Measurements from ENCODE around the gene PRR16. TPM values are rescaled to one million over a fixed set of nuclear protein-coding genes. Genes with fewer than 3 reads are reported as not detected.
"Not testable (repeated sequence)": the region's sequence is repeated elsewhere in the genome, so short reads cannot be mapped to it uniquely, and the experiment has no call there.

Gene PRR16
- polyA plus RNA-seq: 1 to 10 TPM in 3 of 4 donors, not detected in 1; 2.4 to 3.0 (median 2.7) TPM
- long read RNA-seq, donor 1: 0 reads
- long read RNA-seq, donor 2: 0 reads
- long read RNA-seq, donor 3: 0 reads
- long read RNA-seq, donor 4: 0 reads
- long read RNA-seq, donor 5: 0 reads
- long read RNA-seq, donor 6: 0 reads
- long read RNA-seq, donor 7, partial matches to known transcripts: 17 of 17 reads
- long read RNA-seq, donor 7, other reads (novel, unspliced or antisense): 0 of 17 reads
- long read RNA-seq, donor 8: 0 reads
- long read RNA-seq, donor 9: 0 reads
- long read RNA-seq, donor 10, partial matches to known transcripts: 7 of 8 reads
- long read RNA-seq, donor 10, other reads (novel, unspliced or antisense): 0 of 8 reads

DNA sequence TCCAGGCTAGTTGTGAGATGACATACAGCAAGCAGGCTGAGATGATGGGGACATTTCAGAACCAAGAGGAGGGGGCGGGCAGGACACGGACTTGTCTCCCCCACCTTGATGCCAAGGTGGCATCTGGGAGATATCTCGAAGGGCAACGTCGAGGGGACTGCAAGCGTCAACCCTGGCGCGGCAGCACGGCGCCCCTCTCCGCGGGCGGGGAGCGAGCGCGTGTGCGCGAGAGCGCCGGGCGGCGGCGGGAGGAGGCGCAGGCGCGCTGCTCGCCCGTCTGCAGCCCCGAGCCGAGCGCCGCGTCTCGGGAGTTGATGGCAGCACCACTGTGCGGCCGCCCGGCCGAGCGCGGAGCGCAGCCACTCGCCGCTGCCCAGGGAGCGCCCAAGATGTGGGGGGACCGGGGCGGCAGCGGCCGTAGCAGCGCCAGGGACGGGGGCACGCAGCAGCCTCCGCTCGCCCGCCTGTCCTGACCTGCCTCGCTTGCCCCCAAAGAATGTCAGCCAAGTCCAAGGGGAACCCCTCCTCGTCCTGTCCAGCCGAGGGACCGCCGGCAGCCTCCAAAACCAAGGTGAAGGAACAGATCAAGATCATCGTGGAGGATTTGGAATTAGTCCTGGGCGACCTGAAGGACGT, at the start of gene PRR16:
PRR16 (plus strand) TSS at position 310 of the 636 bp plus-strand sequence.
- Histone ChIP-seq H3K27me3 (ENCODE audit: control insufficient read depth in 3 of 3, insufficient read depth in 3 of 3, low read length in 3 of 3) (peaks cover 2 to 30% (median 2%) of the 10 kb centered on the region in 3 donors), H3K9me3 (ENCODE audit: control insufficient read depth in 2 of 2, insufficient read depth in 1 of 2, low read depth in 1 of 2, low read length in 1 of 2) (no peaks in the 10 kb centered on the region), H3K36me3 (ENCODE audit: control insufficient read depth in 3 of 3, insufficient read depth in 2 of 3, low read depth in 1 of 3, low read length in 3 of 3) (no peaks in the 10 kb centered on the region), H3K4me1 (ENCODE audit: control insufficient read depth in 3 of 3, insufficient read depth in 2 of 3, low read depth in 1 of 3, low read length in 2 of 3) (no peaks in the 10 kb centered on the region), H3K27ac (ENCODE audit: low read depth in 1 of 3, low read length in 2 of 3) (peak within 1 kb of the TSS in 2 of 3 donors; percentile 40 to 68), H3K4me3 (ENCODE audit: low read depth in 1 of 3, low read length in 3 of 3) (peak within 1 kb of the TSS; percentile 22 to 46 (median 22))
- DNase-seq (peak in 1 of 2 donors; percentile 41), FAIRE-seq (no peak)
- 0 to 3% (median 1%) methylated on average over 60 to 62 of the region's 62 CpGs for WGBS, 3 donors

DNA sequence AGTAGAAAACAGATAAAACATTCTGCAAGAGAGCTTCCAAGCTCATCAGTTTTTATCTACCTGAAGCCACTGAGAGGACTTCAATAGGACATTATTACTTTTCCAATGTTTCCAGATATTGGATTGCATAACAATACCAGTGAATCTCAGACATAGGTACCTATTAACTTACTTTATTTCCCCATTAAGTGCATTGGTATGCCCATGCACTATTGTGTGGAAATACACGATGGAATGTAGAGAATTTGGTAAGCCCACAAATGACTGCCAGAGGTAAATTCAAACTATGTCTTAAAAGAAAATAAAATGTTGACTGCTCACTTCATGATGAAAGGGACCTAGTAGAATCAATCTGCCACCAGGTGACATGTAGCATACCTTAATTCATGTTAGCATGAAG, 48.1 kb upstream of the PRR16 start:
- FAIRE-seq (no peak), DNase-seq (no peak)
- Histone ChIP-seq H3K27ac (ENCODE audit: low read depth in 1 of 3, low read length in 2 of 3) (no peak overlapping the region), H3K27me3 (ENCODE audit: control insufficient read depth in 3 of 3, insufficient read depth in 3 of 3, low read length in 3 of 3) (no peaks in the 10 kb centered on the region), H3K36me3 (ENCODE audit: control insufficient read depth in 3 of 3, insufficient read depth in 2 of 3, low read depth in 1 of 3, low read length in 3 of 3) (no peaks in the 10 kb centered on the region), H3K4me1 (ENCODE audit: control insufficient read depth in 3 of 3, insufficient read depth in 2 of 3, low read depth in 1 of 3, low read length in 2 of 3) (no peaks in the 10 kb centered on the region), H3K4me3 (ENCODE audit: low read depth in 1 of 3, low read length in 3 of 3) (no peak overlapping the region), H3K9me3 (ENCODE audit: control insufficient read depth in 2 of 2, insufficient read depth in 1 of 2, low read depth in 1 of 2, low read length in 1 of 2) (no peaks in the 10 kb centered on the region)
- WGBS, 3 donors: 78 to 95% (median 87%) methylated on average over 1 of the region's 1 CpG

DNA sequence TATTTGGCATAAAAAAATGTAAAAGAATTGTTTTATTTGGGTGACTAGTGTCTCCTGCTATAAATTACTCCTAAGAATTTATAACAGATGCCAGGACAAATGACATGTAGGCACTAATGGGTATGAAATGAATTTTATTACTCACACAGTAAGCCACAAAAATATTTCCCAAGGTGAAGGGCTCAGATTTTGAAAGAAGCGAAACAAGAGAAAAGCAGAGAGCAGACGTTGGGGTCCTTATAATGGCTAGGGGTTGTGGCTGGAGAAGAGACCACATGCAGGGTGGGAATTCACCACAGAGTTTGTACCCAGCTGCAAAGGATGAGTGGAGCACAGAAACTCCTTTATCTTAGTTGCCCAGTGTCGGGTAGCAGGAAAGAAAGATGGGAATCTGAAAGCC, 45.0 kb upstream of the PRR16 start:
- H3K27ac ChIP-seq (ENCODE audit: low read depth in 1 of 3, low read length in 2 of 3): no peak overlapping the region
- no peaks in the 10 kb centered on the region for H3K9me3 ChIP-seq (ENCODE audit: control insufficient read depth in 2 of 2, insufficient read depth in 1 of 2, low read depth in 1 of 2, low read length in 1 of 2)
- WGBS, 3 donors: 63 to 78% (median 71%) methylated on average over 3 of the region's 3 CpGs
- H3K4me3 ChIP-seq (ENCODE audit: low read depth in 1 of 3, low read length in 3 of 3): no peak overlapping the region
- H3K27me3 ChIP-seq (ENCODE audit: control insufficient read depth in 3 of 3, insufficient read depth in 3 of 3, low read length in 3 of 3): no peaks in the 10 kb centered on the region
- no peaks in the 10 kb centered on the region for H3K36me3 ChIP-seq (ENCODE audit: control insufficient read depth in 3 of 3, insufficient read depth in 2 of 3, low read depth in 1 of 3, low read length in 3 of 3)
- no peaks in the 10 kb centered on the region for H3K4me1 ChIP-seq (ENCODE audit: control insufficient read depth in 3 of 3, insufficient read depth in 2 of 3, low read depth in 1 of 3, low read length in 2 of 3)
- FAIRE-seq (no peak), DNase-seq (no peak)

DNA sequence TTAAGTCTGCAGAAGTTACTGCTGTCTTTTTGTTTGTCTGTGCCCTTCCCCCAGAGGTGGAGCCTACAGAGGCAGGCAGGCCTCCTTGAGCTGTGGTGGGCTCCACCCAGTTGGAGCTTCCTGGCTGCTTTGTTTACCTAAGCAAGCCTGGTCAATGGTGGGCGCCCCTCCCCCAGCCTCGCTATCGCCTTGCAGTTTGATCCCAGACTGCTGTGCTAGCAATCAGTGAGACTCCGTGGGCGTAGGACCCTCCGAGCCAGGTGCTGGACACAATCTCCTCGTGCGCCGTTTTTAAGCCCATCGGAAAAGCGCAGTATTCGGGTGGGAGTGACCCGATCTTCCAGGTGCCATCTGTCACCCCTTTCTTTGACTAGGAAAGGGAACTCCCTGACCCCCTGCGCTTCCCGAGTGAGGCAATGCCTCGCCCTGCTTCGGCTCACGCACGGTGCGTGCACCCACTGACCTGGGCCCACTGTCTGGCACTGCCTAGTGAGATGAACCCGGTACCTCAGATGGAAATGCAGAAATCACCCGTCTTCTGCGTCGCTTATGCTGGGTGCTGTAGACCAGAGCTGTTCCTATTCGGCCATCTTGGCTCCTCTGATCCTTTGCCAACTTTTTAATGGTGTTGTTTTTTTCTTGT, 37.3 kb upstream of the PRR16 start:
- not testable (repeated sequence) for DNase-seq; H3K4me3 ChIP-seq (ENCODE audit: low read depth in 1 of 3, low read length in 3 of 3); H3K9me3 ChIP-seq (ENCODE audit: control insufficient read depth in 2 of 2, insufficient read depth in 1 of 2, low read depth in 1 of 2, low read length in 1 of 2); FAIRE-seq; H3K27me3 ChIP-seq (ENCODE audit: control insufficient read depth in 3 of 3, insufficient read depth in 3 of 3, low read length in 3 of 3); H3K27ac ChIP-seq (ENCODE audit: low read depth in 1 of 3, low read length in 2 of 3); H3K4me1 ChIP-seq (ENCODE audit: control insufficient read depth in 3 of 3, insufficient read depth in 2 of 3, low read depth in 1 of 3, low read length in 2 of 3); H3K36me3 ChIP-seq (ENCODE audit: control insufficient read depth in 3 of 3, insufficient read depth in 2 of 3, low read depth in 1 of 3, low read length in 3 of 3)
- WGBS, 3 donors: 86 to 92% (median 89%) methylated on average over 24 to 25 of the region's 25 CpGs

DNA sequence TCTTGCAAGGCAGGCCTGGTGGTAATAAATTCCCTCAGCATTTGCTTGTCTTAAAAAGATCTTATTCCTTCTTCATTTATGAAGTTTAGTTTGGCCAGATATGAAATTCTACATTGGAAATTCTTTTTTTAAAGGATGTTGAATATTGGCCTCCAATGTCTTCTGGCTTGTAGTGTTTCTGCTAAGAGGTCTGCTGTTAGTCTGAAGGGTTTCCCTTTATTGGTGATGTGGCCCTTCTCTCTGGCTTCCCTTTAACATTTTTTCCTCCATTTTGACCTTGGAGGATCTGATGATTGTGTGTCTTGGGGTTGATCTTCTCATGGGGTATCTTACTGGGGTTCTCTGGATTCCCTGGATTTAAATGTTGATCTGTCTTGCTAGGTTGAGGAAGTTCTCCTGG, 33.5 kb upstream of the PRR16 start:
- Histone ChIP-seq H3K27ac (ENCODE audit: low read depth in 1 of 3, low read length in 2 of 3) (no peak overlapping the region), H3K27me3 (ENCODE audit: control insufficient read depth in 3 of 3, insufficient read depth in 3 of 3, low read length in 3 of 3) (no peaks in the 10 kb centered on the region), H3K36me3 (ENCODE audit: control insufficient read depth in 3 of 3, insufficient read depth in 2 of 3, low read depth in 1 of 3, low read length in 3 of 3) (no peaks in the 10 kb centered on the region), H3K9me3 (ENCODE audit: control insufficient read depth in 2 of 2, insufficient read depth in 1 of 2, low read depth in 1 of 2, low read length in 1 of 2) (peaks cover 0 to 8% of the 10 kb centered on the region in 2 donors), H3K4me1 (ENCODE audit: control insufficient read depth in 3 of 3, insufficient read depth in 2 of 3, low read depth in 1 of 3, low read length in 2 of 3) (no peaks in the 10 kb centered on the region), H3K4me3 (ENCODE audit: low read depth in 1 of 3, low read length in 3 of 3) (no peak overlapping the region)
- DNase-seq (no peak), FAIRE-seq (no peak)

DNA sequence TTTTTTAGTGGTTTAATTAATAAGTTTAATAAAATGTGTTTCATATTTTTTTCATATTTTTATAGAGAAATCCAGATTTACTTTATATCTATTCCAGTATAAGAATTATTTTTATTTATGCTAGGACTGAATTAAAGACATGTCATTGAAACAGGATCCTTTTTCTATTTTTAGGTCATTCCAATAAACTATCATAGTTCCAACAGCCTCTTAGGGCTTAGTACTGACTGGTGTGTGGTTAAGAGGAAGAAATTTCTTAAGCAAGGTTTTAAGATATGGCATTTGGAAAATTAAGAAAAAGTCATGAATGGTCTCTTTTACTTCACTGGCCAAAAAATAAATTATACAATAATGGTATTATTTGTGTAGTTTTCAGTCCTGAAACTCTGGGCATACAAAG, 31.2 kb upstream of the PRR16 start:
- Histone ChIP-seq H3K9me3 (ENCODE audit: control insufficient read depth in 2 of 2, insufficient read depth in 1 of 2, low read depth in 1 of 2, low read length in 1 of 2) (peaks cover 0 to 8% of the 10 kb centered on the region in 2 donors), H3K36me3 (ENCODE audit: control insufficient read depth in 3 of 3, insufficient read depth in 2 of 3, low read depth in 1 of 3, low read length in 3 of 3) (no peaks in the 10 kb centered on the region), H3K27me3 (ENCODE audit: control insufficient read depth in 3 of 3, insufficient read depth in 3 of 3, low read length in 3 of 3) (no peaks in the 10 kb centered on the region), H3K4me3 (ENCODE audit: low read depth in 1 of 3, low read length in 3 of 3) (no peak overlapping the region), H3K27ac (ENCODE audit: low read depth in 1 of 3, low read length in 2 of 3) (no peak overlapping the region), H3K4me1 (ENCODE audit: control insufficient read depth in 3 of 3, insufficient read depth in 2 of 3, low read depth in 1 of 3, low read length in 2 of 3) (no peaks in the 10 kb centered on the region)
- DNase-seq (no peak), FAIRE-seq (no peak)

DNA sequence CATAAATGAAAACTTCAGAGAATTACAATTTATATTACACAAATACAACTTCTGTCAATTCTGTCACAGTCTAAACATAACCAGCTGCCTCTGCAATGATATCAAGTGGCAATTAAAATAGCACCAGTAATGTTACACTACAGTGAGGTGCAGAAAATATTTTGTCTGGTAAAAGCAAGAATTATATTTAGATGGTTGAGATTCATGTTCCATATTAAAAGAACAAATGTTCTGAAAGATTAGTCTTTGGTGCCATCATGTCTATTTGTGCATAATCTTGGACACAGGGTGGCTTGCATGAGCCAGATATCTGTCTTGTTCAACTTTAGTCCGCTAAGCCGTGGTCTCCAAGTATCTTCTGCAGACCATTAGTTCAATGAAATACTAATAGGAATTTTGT, 29.0 kb upstream of the PRR16 start:
- no peaks in the 10 kb centered on the region for H3K4me1 ChIP-seq (ENCODE audit: control insufficient read depth in 3 of 3, insufficient read depth in 2 of 3, low read depth in 1 of 3, low read length in 2 of 3)
- WGBS, 3 donors: 70 to 94% (median 91%) methylated on average over 2 of the region's 2 CpGs
- FAIRE-seq: no peak

DNA sequence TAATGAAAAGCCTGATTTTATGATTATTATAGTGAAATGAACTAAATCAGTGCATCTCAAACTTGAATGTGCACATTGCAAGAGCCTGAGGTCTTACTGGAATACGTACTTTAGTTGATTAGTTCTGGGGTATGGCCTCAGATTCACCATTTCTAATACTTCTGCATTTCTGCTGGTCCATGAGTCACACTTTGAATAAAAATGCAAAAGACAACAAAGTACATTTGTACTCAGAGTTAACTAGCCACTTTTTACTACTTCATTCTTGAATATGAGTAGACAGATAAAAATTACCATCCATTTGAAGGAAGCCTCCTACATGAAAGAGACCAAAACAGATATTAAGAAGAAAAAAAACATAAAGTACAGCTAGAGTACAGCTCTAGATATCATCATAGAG, 27.1 kb upstream of the PRR16 start:
- H3K4me1 ChIP-seq (ENCODE audit: control insufficient read depth in 3 of 3, insufficient read depth in 2 of 3, low read depth in 1 of 3, low read length in 2 of 3): no peaks in the 10 kb centered on the region
- DNase-seq (no peak), FAIRE-seq (no peak)
- no peaks in the 10 kb centered on the region for H3K27me3 ChIP-seq (ENCODE audit: control insufficient read depth in 3 of 3, insufficient read depth in 3 of 3, low read length in 3 of 3)
- H3K4me3 ChIP-seq (ENCODE audit: low read depth in 1 of 3, low read length in 3 of 3): no peak overlapping the region
- no peaks in the 10 kb centered on the region for H3K36me3 ChIP-seq (ENCODE audit: control insufficient read depth in 3 of 3, insufficient read depth in 2 of 3, low read depth in 1 of 3, low read length in 3 of 3)
- H3K9me3 ChIP-seq (ENCODE audit: control insufficient read depth in 2 of 2, insufficient read depth in 1 of 2, low read depth in 1 of 2, low read length in 1 of 2): peaks cover 0 to 3% of the 10 kb centered on the region in 2 donors
- WGBS, 3 donors: 64 to 84% (median 77%) methylated on average over 1 of the region's 1 CpG
- H3K27ac ChIP-seq (ENCODE audit: low read depth in 1 of 3, low read length in 2 of 3): no peak overlapping the region

More for the DNA sequence above, 29.0 kb upstream of the PRR16 start:
- Histone ChIP-seq H3K36me3 (ENCODE audit: control insufficient read depth in 3 of 3, insufficient read depth in 2 of 3, low read depth in 1 of 3, low read length in 3 of 3) (no peaks in the 10 kb centered on the region), H3K9me3 (ENCODE audit: control insufficient read depth in 2 of 2, insufficient read depth in 1 of 2, low read depth in 1 of 2, low read length in 1 of 2) (peaks cover 0 to 8% of the 10 kb centered on the region in 2 donors), H3K27ac (ENCODE audit: low read depth in 1 of 3, low read length in 2 of 3) (no peak overlapping the region), H3K4me3 (ENCODE audit: low read depth in 1 of 3, low read length in 3 of 3) (no peak overlapping the region), H3K27me3 (ENCODE audit: control insufficient read depth in 3 of 3, insufficient read depth in 3 of 3, low read length in 3 of 3) (no peaks in the 10 kb centered on the region)
- no peak for DNase-seq
